Activated CD4-positive, alpha-beta T cell treated with anti-CD3 and anti-CD28 coated beads for 36 hours (primary cell): ENCODE results near the gene GRM4. TPM values are rescaled to one million over a fixed set of nuclear protein-coding genes. Genes with fewer than 3 reads are reported as not detected.

Experiments
- ATAC-seq: fragments of 200-7000 bp; cut with Tn5 transposase; one replicate; pipeline ENCODE4 v1.10.0; 2021; ENCODE audit warnings: mild to moderate bottlenecking, moderate library complexity
- CTCF ChIA-PET: fragments of 350-600 bp; sonication (Branson Sonifier 250); formaldehyde crosslinking; loops from one replicate; lab custom pipeline; 2021; ENCODE audit warnings: antibody characterized with exemption; lab: Charles Lee
- POLR2A ChIA-PET: fragments of 350-600 bp; sonication (Branson Sonifier 250); formaldehyde crosslinking; loops from one replicate; lab custom pipeline; 2021; ENCODE audit warnings: antibody characterized with exemption, inconsistent platforms; lab: Charles Lee
- DNase-seq: peaks from one replicate; pipeline ENCODE4 v3.0.0-alpha.2; 2020
- H3K27ac Mint-ChIP-seq: one replicate; pipeline ENCODE4 v1.8.0; 2021; ENCODE audit warnings: mixed read lengths
- H3K27me3 Mint-ChIP-seq: one replicate; pipeline ENCODE4 v1.8.0; 2021; ENCODE audit warnings: mixed read lengths
- H3K36me3 Mint-ChIP-seq: one replicate; pipeline ENCODE4 v1.8.0; 2021; ENCODE audit warnings: low read depth, mixed read lengths
- H3K4me1 Mint-ChIP-seq: one replicate; pipeline ENCODE4 v1.8.0; 2021; ENCODE audit warnings: mixed read lengths
- H3K4me3 Mint-ChIP-seq: one replicate; pipeline ENCODE4 v1.8.0; 2021; ENCODE audit warnings: mild to moderate bottlenecking, moderate library complexity, mixed read lengths
- H3K9me3 Mint-ChIP-seq: one replicate; pipeline ENCODE4 v1.8.0; 2021; ENCODE audit warnings: low read depth, mixed read lengths
- intact Hi-C, 2 experiments: fragments of 100-400 bp; cut with DNase I in 1 of 2; cut with micrococcal nuclease in 1 of 2; formaldehyde crosslinking; loops; one replicate each; pipeline versions ENCODE4 v1.14.2 to v1.15.1; 2022 to 2024; cut with DNase I, micrococcal nuclease
- total RNA-seq, 2 experiments: library from RNA; stranded (reverse); gene quantifications; one replicate each; pipeline ENCODE4 v1.2.3, GENCODE V29; 2021

GRM4 gene
- total RNA-seq, 2 experiments from 2014 or later: 0.11 TPM; not detected in 1

GRCh38 chr6:34177181-34177591, 31.3 kb upstream of the GRM4 start:
- H3K9me3 Mint-ChIP-seq: no peaks in the 10 kb centered on the region
- ATAC-seq (no peak), DNase-seq (no peak)
- no peaks in the 10 kb centered on the region for H3K36me3 Mint-ChIP-seq
- intact Hi-C loops: no loop called here
- CTCF ChIA-PET: no interaction called here
- H3K27me3 Mint-ChIP-seq: no peaks in the 10 kb centered on the region
- H3K27ac Mint-ChIP-seq: no peak overlapping the region
- peaks cover 6% of the 10 kb centered on the region for H3K4me1 Mint-ChIP-seq
- H3K4me3 Mint-ChIP-seq: no peak overlapping the region
- POLR2A ChIA-PET: no interaction called here

- CTCF ChIA-PET: interaction anchor here (1.8 kb wide), 1 partner anchor 14 kb away, joined by 5 read pairs; no protein-coding TSS in a partner anchor
Observed at GRCh38 chr6:34176261-34177031, 30.6 kb upstream of the GRM4 start.

GRCh38 chr6:34174846-34175399, 29.0 kb upstream of the GRM4 start:
- intact Hi-C loops: no loop called here
- POLR2A ChIA-PET: no interaction called here
- Mint-ChIP-seq H3K9me3 (no peaks in the 10 kb centered on the region), H3K36me3 (no peaks in the 10 kb centered on the region), H3K27me3 (no peaks in the 10 kb centered on the region), H3K4me3 (no peak overlapping the region), H3K4me1 (peaks cover 11% of the 10 kb centered on the region), H3K27ac (no peak overlapping the region)
- DNase-seq (no peak), ATAC-seq (no peak)
- CTCF ChIA-PET: interaction anchor here (1.8 kb wide), 1 partner anchor 12 kb away, joined by 5 read pairs; no protein-coding TSS in a partner anchor

More at GRCh38 chr6:34176261-34177031, 30.6 kb upstream of the GRM4 start:
- intact Hi-C loops: no loop called here
- DNase-seq (no peak), ATAC-seq (no peak)
- no peaks in the 10 kb centered on the region for H3K9me3 Mint-ChIP-seq
- POLR2A ChIA-PET: no interaction called here
- H3K36me3 Mint-ChIP-seq: no peaks in the 10 kb centered on the region
- H3K27ac Mint-ChIP-seq: no peak overlapping the region
- H3K4me3 Mint-ChIP-seq: no peak overlapping the region
- H3K27me3 Mint-ChIP-seq: no peaks in the 10 kb centered on the region
- peaks cover 4% of the 10 kb centered on the region for H3K4me1 Mint-ChIP-seq

- POLR2A ChIA-PET: no interaction called here
- H3K36me3 Mint-ChIP-seq: no peaks in the 10 kb centered on the region
Observed at GRCh38 chr6:34172961-34173775, 27.3 kb upstream of the GRM4 start.

GRCh38 chr6:34170346-34170745, 24.5 kb upstream of the GRM4 start:
- DNase-seq: no peak
- ChIA-PET CTCF (interaction anchor here (0.7 to 1.1 kb wide), 3 partner anchors 11 to 723 kb away, joined by 4 read pairs; no protein-coding TSS in a partner anchor), POLR2A (interaction anchor here (0.7 kb wide), 1 partner anchor 632 kb away, joined by 5 read pairs; no protein-coding TSS in a partner anchor)
- ATAC-seq: no peak
- no peak overlapping the region for H3K27ac Mint-ChIP-seq
- H3K4me1 Mint-ChIP-seq: peaks cover 11% of the 10 kb centered on the region
- intact Hi-C loops: no loop called here
- peaks cover 2% of the 10 kb centered on the region for H3K9me3 Mint-ChIP-seq
- no peak overlapping the region for H3K4me3 Mint-ChIP-seq
- no peaks in the 10 kb centered on the region for H3K36me3 Mint-ChIP-seq
- H3K27me3 Mint-ChIP-seq: no peaks in the 10 kb centered on the region

More at GRCh38 chr6:34172961-34173775, 27.3 kb upstream of the GRM4 start:
- intact Hi-C loops: no loop called here
- H3K4me3 Mint-ChIP-seq: no peak overlapping the region
- DNase-seq (no peak), ATAC-seq (no peak)
- H3K27me3 Mint-ChIP-seq: no peaks in the 10 kb centered on the region
- H3K9me3 Mint-ChIP-seq: peaks cover 2% of the 10 kb centered on the region
- H3K4me1 Mint-ChIP-seq: peaks cover 11% of the 10 kb centered on the region
- CTCF ChIA-PET: interaction anchor here (1.4 kb wide), 1 partner anchor 23 kb away, joined by 4 read pairs; no protein-coding TSS in a partner anchor
- H3K27ac Mint-ChIP-seq: no peak overlapping the region

GRCh38 chr6:34169897-34170296, 24.0 kb upstream of the GRM4 start:
- no peak for DNase-seq
- ChIA-PET CTCF (interaction anchor here (0.7 to 1.1 kb wide), 3 partner anchors 12 to 723 kb away, joined by 4 read pairs; no protein-coding TSS in a partner anchor), POLR2A (interaction anchor here (0.7 kb wide), 1 partner anchor 632 kb away, joined by 5 read pairs; no protein-coding TSS in a partner anchor)
- intact Hi-C loops: loop anchor here in 1 of 2 experiments (10.0 kb wide), 1 partner anchor 435 kb away; no protein-coding TSS in a partner anchor
- Mint-ChIP-seq H3K27ac (no peak overlapping the region), H3K27me3 (no peaks in the 10 kb centered on the region), H3K9me3 (peaks cover 2% of the 10 kb centered on the region), H3K36me3 (no peaks in the 10 kb centered on the region), H3K4me1 (peaks cover 11% of the 10 kb centered on the region), H3K4me3 (no peak overlapping the region)
- no peak for ATAC-seq

GRCh38 chr6:34161857-34162515, 16.1 kb upstream of the GRM4 start:
- H3K27me3 Mint-ChIP-seq: no peaks in the 10 kb centered on the region
- H3K36me3 Mint-ChIP-seq: no peaks in the 10 kb centered on the region
- no peak overlapping the region for H3K27ac Mint-ChIP-seq
- peaks cover 4% of the 10 kb centered on the region for H3K9me3 Mint-ChIP-seq
- ATAC-seq (no peak), DNase-seq (no peak)
- POLR2A ChIA-PET: interaction anchor here (0.8 kb wide), 1 partner anchor 256 kb away, joined by 4 read pairs; no protein-coding TSS in a partner anchor
- H3K4me3 Mint-ChIP-seq: no peak overlapping the region
- intact Hi-C loops: loop anchor here (2.0 to 10.0 kb wide), 3 partner anchors 87 to 443 kb away; partner anchors contain the start of gene SMIM29 (in 1 of the 2)
- CTCF ChIA-PET: interaction anchor here (0.6 to 2.8 kb wide), 5 partner anchors 13 to 253 kb away, joined by 3 to 19 read pairs (median 5); no protein-coding TSS in a partner anchor
- no peaks in the 10 kb centered on the region for H3K4me1 Mint-ChIP-seq

GRCh38 chr6:34159844-34160243, 14.0 kb upstream of the GRM4 start:
- Mint-ChIP-seq H3K27ac (no peak overlapping the region), H3K4me3 (no peak overlapping the region), H3K4me1 (no peaks in the 10 kb centered on the region), H3K27me3 (no peaks in the 10 kb centered on the region), H3K36me3 (no peaks in the 10 kb centered on the region), H3K9me3 (peaks cover 4% of the 10 kb centered on the region)
- no peak for ATAC-seq
- ChIA-PET CTCF (interaction anchor here (1.2 kb wide), 1 partner anchor 13 kb away, joined by 4 read pairs; no protein-coding TSS in a partner anchor), POLR2A (no interaction called here)
- DNase-seq: no peak
- intact Hi-C loops: loop anchor here (10.0 kb wide), 3 partner anchors 205 to 445 kb away; partner anchors contain the start of gene IP6K3 (in 1 of the 2)

GRCh38 chr6:34158876-34159275, 13.0 kb upstream of the GRM4 start:
- ChIA-PET CTCF (interaction anchor here (1.2 to 2.6 kb wide), 3 partner anchors 12 to 389 kb away, joined by 3 to 15 read pairs (median 4); no protein-coding TSS in a partner anchor), POLR2A (no interaction called here)
- DNase-seq (no peak), ATAC-seq (no peak)
- peaks cover 4% of the 10 kb centered on the region for H3K4me1 Mint-ChIP-seq
- no peak overlapping the region for H3K27ac Mint-ChIP-seq
- peaks cover 6% of the 10 kb centered on the region for H3K27me3 Mint-ChIP-seq
- H3K9me3 Mint-ChIP-seq: peaks cover 4% of the 10 kb centered on the region
- intact Hi-C loops: loop anchor here (10.0 kb wide), 2 partner anchors 204 to 414 kb away; partner anchors contain the start of gene IP6K3 (in 1 of the 2)
- H3K36me3 Mint-ChIP-seq: no peaks in the 10 kb centered on the region
- no peak overlapping the region for H3K4me3 Mint-ChIP-seq

GRCh38 chr6:34157851-34158250, 12.0 kb upstream of the GRM4 start:
- DNase-seq (no peak), ATAC-seq (no peak)
- POLR2A ChIA-PET: no interaction called here
- intact Hi-C loops: loop anchor here (10.0 kb wide), 2 partner anchors 203 to 413 kb away; partner anchors contain the start of gene IP6K3 (in 1 of the 2)
- Mint-ChIP-seq H3K4me1 (peaks cover 4% of the 10 kb centered on the region), H3K9me3 (peaks cover 4% of the 10 kb centered on the region), H3K4me3 (no peak overlapping the region), H3K36me3 (no peaks in the 10 kb centered on the region), H3K27ac (no peak overlapping the region), H3K27me3 (peaks cover 10% of the 10 kb centered on the region)
- CTCF ChIA-PET: interaction anchor here (0.6 to 2.6 kb wide), 6 partner anchors 38 to 625 kb away, joined by 3 to 15 read pairs (median 4); no protein-coding TSS in a partner anchor
